Motor neuron (in vitro differentiated cells): ENCODE measurements around the gene ZDHHC19. TPM values are rescaled to one million over a fixed set of nuclear protein-coding genes. Genes with fewer than 3 reads are reported as not detected.
A peak's percentile ranks its signal among the peaks of the same experiment; 100 is the strongest.

Experiments
- ATAC-seq, 8 experiments: fragments of 200-7000 bp; cut with Tn5 transposase; replicated peaks in 6 of 8; 2 replicates each; pipeline ENCODE4 v1.8.0; 2021; ENCODE audit warnings: mild to moderate bottlenecking in 8 of 8, moderate library complexity in 8 of 8
- H3K27ac ChIP-seq, 2 donors: fragments of 250-450 bp; sonication (Bioruptor Pico); 2 replicates each; pipeline ENCODE4 v1.9.0; 2021; ENCODE audit warnings: antibody characterized with exemption in 2 of 2, mild to moderate bottlenecking in 2 of 2, moderate library complexity in 1 of 2
- H3K4me1 ChIP-seq, 2 donors: fragments of 250-450 bp; sonication (Bioruptor Pico); replicated peaks in 1 of 2; 2 replicates each; pipeline ENCODE4 v1.6.1; 2021; ENCODE audit warnings: antibody characterized with exemption in 2 of 2, mild to moderate bottlenecking in 2 of 2, moderate library complexity in 1 of 2
- H3K4me3 ChIP-seq, 5 donors: fragments of 250-450 bp; sonication (Bioruptor Pico); 2 replicates each; pipeline ENCODE4 v1.9.0; 2021; ENCODE audit warnings: antibody characterized with exemption in 5 of 5, mild to moderate bottlenecking in 5 of 5, moderate library complexity in 4 of 5
- WGBS, 10 experiments: fragments of 450-650 bp; shearing (Covaris generic); methylation state at CpG; one replicate each; pipeline ENCODE4 v1.0.0; 2022; 5-methylcytosine and 5-hydroxymethylcytosine counted together
- in situ Hi-C, 9 experiments: fragments of 400-800 bp; cut with MboI; loops; one replicate each; pipeline ENCODE4 v1.15.0; 2021; ENCODE audit warnings: low sequenced_read_pairs in 9 of 9, low pct_unique_long_range_greater_than_20kb in 2 of 9; ENCODE audit not compliant: unreplicated experiment in 9 of 9
- total RNA-seq, 8 experiments: library from RNA; unstranded; fragments of 300-600 nt; gene quantifications; 2 replicates each; pipeline versions ENCODE4 v1.2.3 to v1.2.4, GENCODE V29; 2022

ZDHHC19 gene
- total RNA-seq, 8 experiments from 2014 or later: 0.33 to 0.83 (median 0.71) TPM; not detected in 5

GRCh38 chr3:196236223-196236622, 25.0 kb upstream of the ZDHHC19 start:
- ATAC-seq: peak in 2 of 8 experiments; percentile 30 to 63

GRCh38 chr3:196235452-196236122, 24.4 kb upstream of the ZDHHC19 start:
- 40 to 98% (median 83%) methylated on average over 1 to 10 of the region's 12 CpGs for WGBS, 10 experiments
- Histone ChIP-seq H3K27ac (no peak overlapping the region), H3K4me1 (no peaks in the 10 kb centered on the region), H3K4me3 (no peak overlapping the region)
- peak in 1 of 8 experiments; percentile 36 for ATAC-seq
- in situ Hi-C loops: no loop called here

More at GRCh38 chr3:196236223-196236622, 25.0 kb upstream of the ZDHHC19 start:
- H3K4me1 ChIP-seq: no peaks in the 10 kb centered on the region
- H3K4me3 ChIP-seq: no peak overlapping the region
- in situ Hi-C loops: no loop called here
- H3K27ac ChIP-seq: no peak overlapping the region
- 76 to 100% (median 93%) methylated on average over 2 to 8 of the region's 8 CpGs for WGBS, 10 experiments

- WGBS, 10 experiments: 69 to 100% (median 92%) methylated on average over 3 to 8 of the region's 8 CpGs; no CpG with 5 or more reads in 2 of the 10 experiments
These were observed 21.7 kb upstream of the ZDHHC19 start for GRCh38 chr3:196232882-196233251.

GRCh38 chr3:196232154-196232881, 21.1 kb upstream of the ZDHHC19 start:
- ATAC-seq: no peak
- in situ Hi-C loops: no loop called here
- 86 to 100% (median 98%) methylated on average over 1 to 7 of the region's 12 CpGs; no CpG with 5 or more reads in 4 of the 10 experiments for WGBS, 10 experiments
- Histone ChIP-seq H3K27ac (no peak overlapping the region), H3K4me3 (no peak overlapping the region), H3K4me1 (no peaks in the 10 kb centered on the region)

More at GRCh38 chr3:196232882-196233251, 21.7 kb upstream of the ZDHHC19 start:
- in situ Hi-C loops: no loop called here
- ATAC-seq: no peak
- Histone ChIP-seq H3K27ac (no peak overlapping the region), H3K4me3 (no peak overlapping the region), H3K4me1 (no peaks in the 10 kb centered on the region)

- WGBS, 10 experiments: 29 to 100% (median 73%) methylated on average over 2 to 5 of the region's 24 CpGs; no CpG with 5 or more reads in 3 of the 10 experiments
- ATAC-seq: peak in 7 of 8 experiments; percentile 14 to 87 (median 29)
- no peak overlapping the region for H3K27ac ChIP-seq
- H3K4me1 ChIP-seq: no peaks in the 10 kb centered on the region
- in situ Hi-C loops: no loop called here
- no peak overlapping the region for H3K4me3 ChIP-seq
These were observed 16.7 kb upstream of the ZDHHC19 start for GRCh38 chr3:196227629-196228493.

GRCh38 chr3:196227121-196227561, 15.9 kb upstream of the ZDHHC19 start:
- peak in 3 of 8 experiments; percentile 4 to 12 (median 10) for ATAC-seq
- WGBS, 10 experiments: 55 to 100% (median 80%) methylated on average over 1 to 6 of the region's 14 CpGs; no CpG with 5 or more reads in 3 of the 10 experiments
- Histone ChIP-seq H3K27ac (no peak overlapping the region), H3K4me1 (no peaks in the 10 kb centered on the region), H3K4me3 (no peak overlapping the region)
- in situ Hi-C loops: no loop called here

- H3K4me3 ChIP-seq: no peak overlapping the region
- in situ Hi-C loops: no loop called here
- no peak overlapping the region for H3K27ac ChIP-seq
- no peak for ATAC-seq
- WGBS, 10 experiments: 65 to 100% (median 90%) methylated on average over 1 to 13 of the region's 15 CpGs; no CpG with 5 or more reads in 2 of the 10 experiments
- H3K4me1 ChIP-seq: no peaks in the 10 kb centered on the region
These were observed 14.7 kb upstream of the ZDHHC19 start for GRCh38 chr3:196225763-196226364.

GRCh38 chr3:196225086-196225485, 13.9 kb upstream of the ZDHHC19 start:
- no peak overlapping the region for H3K27ac ChIP-seq
- ATAC-seq: no peak
- no peaks in the 10 kb centered on the region for H3K4me1 ChIP-seq
- in situ Hi-C loops: no loop called here
- H3K4me3 ChIP-seq: no peak overlapping the region
- WGBS, 10 experiments: 68 to 100% (median 93%) methylated on average over 1 to 4 of the region's 10 CpGs; no CpG with 5 or more reads in 3 of the 10 experiments

- H3K27ac ChIP-seq: no peak overlapping the region
- peaks cover 10% of the 10 kb centered on the region in 2 donors for H3K4me1 ChIP-seq
- WGBS, 10 experiments: 23 to 78% (median 60%) methylated on average over 3 to 14 of the region's 19 CpGs; no CpG with 5 or more reads in 1 of the 10 experiments
- peak in 1 of 8 experiments; percentile 41 for ATAC-seq
- in situ Hi-C loops: no loop called here
- H3K4me3 ChIP-seq: no peak overlapping the region
These were observed 11.8 kb upstream of the ZDHHC19 start for GRCh38 chr3:196222876-196223595.

- WGBS, 10 experiments: 68 to 100% (median 91%) methylated on average over 1 to 6 of the region's 7 CpGs; no CpG with 5 or more reads in 2 of the 10 experiments
- no peak overlapping the region for H3K27ac ChIP-seq
- in situ Hi-C loops: no loop called here
- no peak for ATAC-seq
- no peak overlapping the region for H3K4me3 ChIP-seq
- peaks cover 10 to 11% of the 10 kb centered on the region in 2 donors for H3K4me1 ChIP-seq
These were observed 9.8 kb upstream of the ZDHHC19 start for GRCh38 chr3:196220991-196221390.

- Histone ChIP-seq H3K4me3 (no peak overlapping the region), H3K4me1 (peaks cover 10 to 13% of the 10 kb centered on the region in 2 donors), H3K27ac (no peak overlapping the region)
- WGBS, 10 experiments: 80 to 94% (median 87%) methylated on average over 1 to 7 of the region's 10 CpGs; no CpG with 5 or more reads in 3 of the 10 experiments
- no peak for ATAC-seq
- in situ Hi-C loops: no loop called here
These were observed 9.4 kb upstream of the ZDHHC19 start for GRCh38 chr3:196220587-196220986.

GRCh38 chr3:196219970-196220311, 8.7 kb upstream of the ZDHHC19 start:
- Histone ChIP-seq H3K4me1 (peaks cover 10 to 13% of the 10 kb centered on the region in 2 donors), H3K27ac (no peak overlapping the region), H3K4me3 (no peak overlapping the region)
- WGBS, 10 experiments: 45 to 83% (median 79%) methylated on average over 1 to 15 of the region's 19 CpGs; no CpG with 5 or more reads in 4 of the 10 experiments
- ATAC-seq: no peak
- in situ Hi-C loops: no loop called here
